Activated naive CD4-positive, alpha-beta T cell treated with anti-CD3 and anti-CD28 coated beads, Interleukin-2, amount 50 U/mL, for 72 hours (primary cell): ENCODE results near the gene C10orf88. TPM values are rescaled to one million over a fixed set of nuclear protein-coding genes. Genes with fewer than 3 reads are reported as not detected.

ENCODE experiments used
- ATAC-seq, 2 donors: fragments of 150-1000 bp; cut with Tn5 transposase; 2 replicates each; pipeline ENCODE4 v1.10.0; 2021; ENCODE audit warnings: mild to moderate bottlenecking in 2 of 2, moderate library complexity in 2 of 2
- DNase-seq, 2 donors: peaks; one replicate each; pipeline ENCODE4 v3.0.0; 2021 to 2022; ENCODE audit warnings: low spot score in 2 of 2
- H3K27ac Mint-ChIP-seq, 2 donors: one replicate each; pipeline ENCODE4 v1.8.0; 2022; ENCODE audit warnings: mild to moderate bottlenecking in 2 of 2, mixed read lengths in 2 of 2
- H3K36me3 Mint-ChIP-seq, 2 donors: one replicate each; pipeline ENCODE4 v1.8.0; 2022; ENCODE audit warnings: mixed read lengths in 2 of 2
- H3K9me3 Mint-ChIP-seq, 2 donors: one replicate each; pipeline ENCODE4 v1.8.0; 2022; ENCODE audit warnings: mixed read lengths in 2 of 2
- total RNA-seq, 2 donors: library from RNA; stranded (reverse); gene quantifications; one replicate each; pipeline ENCODE4 v1.2.3, GENCODE V29; 2022

The C10orf88 gene
- 10 to 100 TPM in 1 of 2 donors, 1 to 10 TPM in 1; 8.8 to 12.2 TPM for total RNA-seq

DNA sequence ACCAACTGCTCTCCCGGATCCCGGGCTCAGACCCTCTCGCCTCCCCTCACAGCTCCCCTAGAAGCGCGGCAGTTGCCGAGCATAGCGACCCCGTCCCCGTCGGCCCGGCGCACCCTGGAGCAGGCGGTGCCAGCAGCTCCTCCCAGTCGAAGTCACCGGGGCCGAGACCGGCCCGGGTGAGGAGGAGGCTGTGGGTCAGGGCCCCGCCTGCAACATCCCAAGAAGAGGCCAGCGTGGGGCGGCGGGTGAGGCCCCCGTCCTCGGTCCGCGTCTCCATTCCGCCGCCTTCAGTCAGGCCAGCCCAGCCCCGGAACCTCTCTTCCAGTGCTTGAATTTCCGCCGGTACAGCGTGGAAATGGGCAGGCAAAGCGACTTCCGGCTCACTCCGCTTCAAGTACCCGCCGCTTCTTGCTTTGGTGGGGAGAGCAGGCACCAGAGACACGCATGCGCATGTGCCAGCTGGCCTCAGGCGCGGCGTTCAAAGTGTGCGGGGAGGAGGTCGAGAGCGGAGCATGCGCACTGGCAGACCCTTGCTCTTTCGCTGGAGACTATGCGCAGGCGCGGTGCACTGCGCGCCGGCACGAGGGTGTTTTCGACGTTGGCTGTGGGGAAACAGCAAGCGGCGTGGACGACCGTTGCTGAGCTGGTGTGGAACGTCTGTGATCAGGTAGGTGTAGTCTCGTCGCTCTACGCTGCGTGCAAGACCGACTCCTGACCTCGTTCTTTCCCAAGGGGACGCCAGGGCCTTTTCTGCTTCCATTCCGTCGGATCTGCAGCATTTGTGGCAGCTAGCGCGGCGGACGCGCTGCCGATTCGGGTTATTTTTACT, at the start of gene C10orf88:
Gene C10orf88 (minus strand): TSS at position 326 of the 829 bp plus-strand sequence. CDS start 49 bp downstream, at position 277.
- peak within 1 kb of the TSS; percentile 86 to 93 for H3K27ac Mint-ChIP-seq
- ATAC-seq, result peak; percentile 97 to 98

DNA sequence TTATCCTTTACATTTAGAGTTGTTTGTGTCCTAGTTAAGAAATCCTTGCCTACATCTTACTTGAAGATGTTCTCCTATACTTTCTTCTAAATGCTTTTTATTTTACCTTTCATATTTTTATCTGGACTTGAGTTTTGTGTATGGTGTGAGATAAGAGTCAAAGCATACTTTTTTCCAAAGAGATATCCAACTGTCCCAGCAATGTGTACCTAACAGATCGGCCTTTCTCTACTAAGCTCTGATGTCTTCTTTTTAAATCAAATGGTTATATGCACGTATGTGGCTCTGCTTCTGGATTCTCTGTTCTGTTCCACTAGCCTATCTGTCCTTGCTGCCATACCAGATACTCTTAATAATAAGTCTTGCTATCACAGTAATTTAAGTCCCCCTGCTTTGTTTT, 47.3 kb upstream of the C10orf88 start:
- ATAC-seq (no peak), DNase-seq (no peak)
- peak overlapping the region in 1 of 2 donors; percentile 9 for H3K27ac Mint-ChIP-seq
- H3K9me3 Mint-ChIP-seq, result no peaks in the 10 kb centered on the region
- peaks cover 0 to 12% of the 10 kb centered on the region in 2 donors for H3K36me3 Mint-ChIP-seq

More for the DNA sequence above, at the start of gene C10orf88:
- peak; percentile 92 to 98 for DNase-seq
- Mint-ChIP-seq H3K9me3 (peaks cover 0 to 5% of the 10 kb centered on the region in 2 donors), H3K36me3 (peaks cover 27 to 31% of the 10 kb centered on the region in 2 donors)

- ATAC-seq (no peak), DNase-seq (no peak)
- Mint-ChIP-seq H3K36me3 (peaks cover 0 to 12% of the 10 kb centered on the region in 2 donors), H3K9me3 (no peaks in the 10 kb centered on the region), H3K27ac (peak overlapping the region in 1 of 2 donors; percentile 23)
Measured at GRCh38 chr10:123000155-123000554, 46.1 kb upstream of the C10orf88 start.

DNA sequence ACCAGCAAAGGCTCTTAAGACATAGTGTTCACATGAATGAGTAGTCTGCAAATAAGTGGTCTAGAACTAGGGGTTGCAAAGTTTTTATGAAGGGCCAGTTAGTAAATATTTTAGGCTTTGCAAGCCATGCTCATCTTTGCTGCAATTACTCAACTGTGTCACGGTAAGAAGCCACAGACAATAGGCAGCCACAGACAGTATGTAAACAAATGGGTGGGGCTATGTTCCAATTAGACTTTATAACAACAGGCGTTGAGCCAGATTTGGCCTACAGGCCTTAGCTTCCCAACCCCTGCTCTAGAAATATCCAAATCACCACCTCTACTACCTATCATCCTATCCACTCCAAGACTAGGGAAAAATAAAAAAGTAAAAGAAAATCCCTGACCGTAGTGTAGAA, 45.3 kb upstream of the C10orf88 start:
- H3K36me3 Mint-ChIP-seq, result peaks cover 0 to 12% of the 10 kb centered on the region in 2 donors
- ATAC-seq (no peak), DNase-seq (no peak)
- H3K27ac Mint-ChIP-seq, result peak overlapping the region in 1 of 2 donors; percentile 50
- H3K9me3 Mint-ChIP-seq, result no peaks in the 10 kb centered on the region

DNA sequence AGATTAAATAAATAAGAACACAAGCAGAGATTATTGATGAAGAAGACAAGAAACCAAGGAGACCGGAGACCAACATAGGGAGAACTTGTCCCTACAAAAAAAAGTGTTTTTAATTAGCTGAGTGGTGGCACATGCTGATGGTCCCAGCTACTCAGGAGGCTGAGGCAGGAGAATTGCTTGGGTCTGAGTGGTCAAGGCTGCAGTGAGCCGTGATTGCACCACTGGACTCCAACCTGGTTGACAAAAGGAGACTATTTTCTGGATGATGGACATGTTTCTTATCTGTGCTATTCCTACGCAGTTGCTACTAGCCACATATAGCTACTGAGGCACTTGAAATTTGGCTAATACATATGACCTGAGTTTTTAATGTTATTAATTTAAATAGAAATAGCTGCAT, 44.9 kb upstream of the C10orf88 start:
- Mint-ChIP-seq H3K9me3 (no peaks in the 10 kb centered on the region), H3K36me3 (peaks cover 0 to 12% of the 10 kb centered on the region in 2 donors), H3K27ac (peak overlapping the region in 1 of 2 donors; percentile 50)
- DNase-seq (no peak), ATAC-seq (no peak)

DNA sequence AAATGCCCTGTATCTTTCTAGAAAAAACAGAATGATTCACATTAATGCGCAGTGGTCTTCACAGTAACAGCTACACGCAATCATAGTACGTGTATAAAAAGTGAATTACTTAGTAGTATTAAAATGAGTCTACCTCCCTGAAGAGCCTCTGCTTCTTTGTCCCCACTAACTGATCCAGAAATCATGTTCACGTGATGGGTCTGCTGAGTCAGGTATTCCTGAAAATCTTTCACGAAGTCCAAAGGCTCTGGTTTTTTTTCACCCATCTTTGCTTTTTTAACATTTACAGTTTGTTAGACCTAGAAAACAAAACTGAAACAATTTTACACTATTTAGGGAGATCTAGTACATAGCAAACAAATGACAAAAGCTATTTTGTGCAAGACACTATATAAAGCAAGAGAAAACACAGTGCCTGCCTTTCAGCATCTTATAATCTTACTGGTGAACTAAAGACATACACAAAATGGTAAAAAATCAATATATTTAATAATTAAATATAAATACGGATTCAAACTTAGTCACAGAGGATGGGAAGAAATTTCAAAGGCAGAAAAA, 44.4 kb upstream of the C10orf88 start:
- peaks cover 0 to 12% of the 10 kb centered on the region in 2 donors for H3K36me3 Mint-ChIP-seq

DNA sequence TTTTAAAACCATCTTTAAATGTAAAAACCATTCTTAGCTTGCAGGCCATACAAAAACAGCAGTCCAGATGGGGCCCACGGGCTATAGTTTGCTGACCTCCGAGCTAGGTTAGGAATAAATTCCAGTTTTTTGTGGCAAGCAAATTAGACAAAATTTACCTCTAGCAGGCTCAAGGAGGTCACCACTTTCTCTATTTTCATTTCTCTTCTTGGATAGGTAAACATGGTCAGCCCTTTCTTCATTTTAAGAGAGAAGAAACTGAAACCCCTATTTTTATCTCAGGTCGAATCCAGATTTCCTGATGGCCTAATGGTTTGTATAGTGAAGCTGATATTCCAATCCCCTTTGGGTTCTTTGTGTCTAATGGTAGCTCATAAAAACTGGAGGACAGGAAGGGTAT, 43.8 kb upstream of the C10orf88 start:
- Mint-ChIP-seq H3K27ac (peak overlapping the region in 1 of 2 donors; percentile 55), H3K9me3 (no peaks in the 10 kb centered on the region), H3K36me3 (peaks cover 0 to 12% of the 10 kb centered on the region in 2 donors)
- no peak for ATAC-seq
- DNase-seq, result no peak

More for the DNA sequence above, 44.4 kb upstream of the C10orf88 start:
- peak overlapping the region in 1 of 2 donors; percentile 57 for H3K27ac Mint-ChIP-seq
- H3K9me3 Mint-ChIP-seq, result no peaks in the 10 kb centered on the region
- ATAC-seq (no peak), DNase-seq (no peak)

- H3K9me3 Mint-ChIP-seq, result no peaks in the 10 kb centered on the region
- ATAC-seq (no peak), DNase-seq (no peak)
- no peaks in the 10 kb centered on the region for H3K36me3 Mint-ChIP-seq
- H3K27ac Mint-ChIP-seq, result no peak overlapping the region
Measured at GRCh38 chr10:122995936-122996335, 41.9 kb upstream of the C10orf88 start.

- DNase-seq (no peak), ATAC-seq (no peak)
- peak overlapping the region in 1 of 2 donors; percentile 29 for H3K27ac Mint-ChIP-seq
- H3K9me3 Mint-ChIP-seq, result no peaks in the 10 kb centered on the region
- H3K36me3 Mint-ChIP-seq, result no peaks in the 10 kb centered on the region
Measured at GRCh38 chr10:122993797-122994336, 39.8 kb upstream of the C10orf88 start.

- Mint-ChIP-seq H3K9me3 (no peaks in the 10 kb centered on the region), H3K36me3 (peaks cover 0 to under 1% of the 10 kb centered on the region in 2 donors), H3K27ac (no peak overlapping the region)
- no peak for DNase-seq
- ATAC-seq, result no peak
Measured at GRCh38 chr10:122992031-122992585, 38.1 kb upstream of the C10orf88 start.

GRCh38 chr10:122990278-122990677, 36.3 kb upstream of the C10orf88 start:
- Mint-ChIP-seq H3K27ac (no peak overlapping the region), H3K36me3 (peaks cover 0 to 4% of the 10 kb centered on the region in 2 donors), H3K9me3 (no peaks in the 10 kb centered on the region)
- ATAC-seq, result no peak
- no peak for DNase-seq

- Mint-ChIP-seq H3K36me3 (peaks cover 0 to 4% of the 10 kb centered on the region in 2 donors), H3K27ac (no peak overlapping the region), H3K9me3 (no peaks in the 10 kb centered on the region)
- DNase-seq, result no peak
- no peak for ATAC-seq
Measured at GRCh38 chr10:122988501-122988900, 34.5 kb upstream of the C10orf88 start.

DNA sequence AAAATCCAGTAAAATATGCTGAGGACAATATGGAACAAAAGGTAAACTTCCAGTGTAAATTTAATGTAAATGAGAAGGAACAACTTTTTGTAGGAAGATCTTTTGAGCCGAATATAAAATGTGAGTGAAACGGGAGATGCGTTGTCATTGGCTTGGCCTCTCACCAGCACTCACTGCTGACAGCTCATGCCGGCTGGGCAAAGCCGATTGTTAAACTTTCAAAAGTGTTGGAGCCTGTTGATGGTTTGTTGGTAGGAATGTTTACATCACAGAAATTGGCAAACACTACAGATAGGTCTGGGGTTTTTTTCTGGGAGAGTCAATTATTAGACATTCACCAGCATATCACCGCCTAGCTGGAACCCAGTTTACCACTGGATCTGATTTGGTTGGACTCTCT, 32.3 kb upstream of the C10orf88 start:
- Mint-ChIP-seq H3K9me3 (no peaks in the 10 kb centered on the region), H3K27ac (no peak overlapping the region), H3K36me3 (peaks cover 0 to 4% of the 10 kb centered on the region in 2 donors)
- ATAC-seq (no peak), DNase-seq (no peak)

- no peak for ATAC-seq
- DNase-seq, result no peak
- no peak overlapping the region for H3K27ac Mint-ChIP-seq
- H3K9me3 Mint-ChIP-seq, result no peaks in the 10 kb centered on the region
- peaks cover 0 to 10% of the 10 kb centered on the region in 2 donors for H3K36me3 Mint-ChIP-seq
Measured at GRCh38 chr10:122984708-122985107, 30.7 kb upstream of the C10orf88 start.

DNA sequence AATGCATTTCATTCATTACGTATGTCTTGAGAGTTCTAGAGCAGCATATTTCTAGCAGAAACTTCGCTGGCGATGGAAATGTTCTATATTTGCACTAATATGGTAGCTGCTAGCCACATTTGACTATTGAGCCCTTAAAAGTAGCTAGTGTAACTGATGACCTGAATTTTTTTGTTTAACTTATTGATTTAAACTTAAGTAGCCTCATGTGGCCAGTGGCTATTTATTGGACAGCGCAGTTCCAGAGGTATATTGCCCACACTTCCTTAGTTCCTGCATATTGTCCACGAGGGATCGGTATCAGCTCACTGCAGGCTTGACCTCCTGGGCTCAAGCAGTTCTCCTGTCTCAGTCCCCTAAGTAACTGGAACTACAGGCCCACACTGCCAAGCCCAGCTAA, 29.9 kb upstream of the C10orf88 start:
- no peaks in the 10 kb centered on the region for H3K9me3 Mint-ChIP-seq
- H3K27ac Mint-ChIP-seq, result no peak overlapping the region
- peaks cover 0 to 10% of the 10 kb centered on the region in 2 donors for H3K36me3 Mint-ChIP-seq
- DNase-seq (no peak), ATAC-seq (no peak)

DNA sequence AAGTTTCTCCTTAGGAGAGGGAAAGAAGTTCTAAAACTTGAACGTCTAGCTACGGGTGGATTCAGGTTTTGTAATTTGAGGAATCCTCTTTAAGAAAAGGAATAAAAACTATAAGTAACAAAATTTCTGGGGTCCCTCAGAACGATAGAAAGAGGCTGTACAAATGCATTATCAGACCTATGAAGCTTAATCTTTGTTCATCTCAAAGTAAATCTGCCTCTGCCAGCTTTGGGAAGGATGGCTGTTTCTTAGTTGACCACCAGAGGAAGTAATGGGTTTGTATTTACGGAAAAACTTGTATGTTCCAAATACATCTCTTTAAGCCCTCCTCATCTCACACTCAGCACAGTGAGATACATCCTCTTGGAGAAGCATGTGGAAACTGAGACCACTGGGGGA, 27.0 kb upstream of the C10orf88 start:
- H3K27ac Mint-ChIP-seq, result peak overlapping the region in 1 of 2 donors; percentile 99
- H3K36me3 Mint-ChIP-seq, result peaks cover 0 to 6% of the 10 kb centered on the region in 2 donors
- no peak for ATAC-seq
- H3K9me3 Mint-ChIP-seq, result no peaks in the 10 kb centered on the region
- no peak for DNase-seq
